ENCODE measurements around the gene ANO9.

Gene ANO9

GRCh38 chr11:420911-421321 is 20.9 kb downstream of the ANO9 start:
- H3K4me3 ChIP-seq (ENCODE audit: low read depth, low read length) = no peak overlapping the region

GRCh38 chr11:420054-420910 is 21.5 kb downstream of the ANO9 start:
- Histone ChIP-seq H3K4me3 (ENCODE audit: low read depth, low read length) (no peak overlapping the region), H3K27me3 (ENCODE audit: insufficient read depth, low read length) (peaks cover 25% of the 10 kb centered on the region), H3K36me3 (ENCODE audit: insufficient read depth, low read length) (no peaks in the 10 kb centered on the region), H3K27ac (ENCODE audit: low read depth, low read length) (no peak overlapping the region), H3K4me1 (ENCODE audit: control insufficient read depth, insufficient read depth, low read length, unreplicated experiment) (peaks cover 11% of the 10 kb centered on the region), H2AFZ (ENCODE audit: low read length, unreplicated experiment) (no peak overlapping the region), H3K79me2 (ENCODE audit: control insufficient read depth, insufficient read depth, low read length, unreplicated experiment) (no peaks in the 10 kb centered on the region)

More at GRCh38 chr11:420911-421321, 20.9 kb downstream of the ANO9 start:
- H3K27ac ChIP-seq (ENCODE audit: low read depth, low read length) = no peak overlapping the region
- no peaks in the 10 kb centered on the region for H3K79me2 ChIP-seq (ENCODE audit: control insufficient read depth, insufficient read depth, low read length, unreplicated experiment)
- no peaks in the 10 kb centered on the region for H3K36me3 ChIP-seq (ENCODE audit: insufficient read depth, low read length)
- peaks cover 6% of the 10 kb centered on the region for H3K4me1 ChIP-seq (ENCODE audit: control insufficient read depth, insufficient read depth, low read length, unreplicated experiment)
- H3K27me3 ChIP-seq (ENCODE audit: insufficient read depth, low read length) = peaks cover 26% of the 10 kb centered on the region
- H2AFZ ChIP-seq (ENCODE audit: low read length, unreplicated experiment) = no peak overlapping the region

GRCh38 chr11:419248-420005 is 22.4 kb downstream of the ANO9 start:
- H3K27me3 ChIP-seq (ENCODE audit: insufficient read depth, low read length) = peaks cover 19% of the 10 kb centered on the region
- no peaks in the 10 kb centered on the region for H3K36me3 ChIP-seq (ENCODE audit: insufficient read depth, low read length)
- no peak overlapping the region for H2AFZ ChIP-seq (ENCODE audit: low read length, unreplicated experiment)
- no peak overlapping the region for H3K27ac ChIP-seq (ENCODE audit: low read depth, low read length)
- no peak overlapping the region for H3K4me3 ChIP-seq (ENCODE audit: low read depth, low read length)
- peaks cover 18% of the 10 kb centered on the region for H3K4me1 ChIP-seq (ENCODE audit: control insufficient read depth, insufficient read depth, low read length, unreplicated experiment)
- no peaks in the 10 kb centered on the region for H3K79me2 ChIP-seq (ENCODE audit: control insufficient read depth, insufficient read depth, low read length, unreplicated experiment)

GRCh38 chr11:418343-419247 is 23.2 kb downstream of the ANO9 start:
- no peak overlapping the region for H3K27ac ChIP-seq (ENCODE audit: low read depth, low read length)
- H3K79me2 ChIP-seq (ENCODE audit: control insufficient read depth, insufficient read depth, low read length, unreplicated experiment) = no peaks in the 10 kb centered on the region
- no peak overlapping the region for H2AFZ ChIP-seq (ENCODE audit: low read length, unreplicated experiment)
- peaks cover 13% of the 10 kb centered on the region; the same call in 1 of the 2 replicates for H3K27me3 ChIP-seq (ENCODE audit: insufficient read depth, low read length)
- H3K36me3 ChIP-seq (ENCODE audit: insufficient read depth, low read length) = no peaks in the 10 kb centered on the region
- peaks cover 19% of the 10 kb centered on the region for H3K4me1 ChIP-seq (ENCODE audit: control insufficient read depth, insufficient read depth, low read length, unreplicated experiment)
- no peak overlapping the region for H3K4me3 ChIP-seq (ENCODE audit: low read depth, low read length)

- no peak overlapping the region for H3K27ac ChIP-seq (ENCODE audit: low read depth, low read length)
Measured at GRCh38 chr11:417652-418342, 24.0 kb downstream of the ANO9 start.

GRCh38 chr11:416757-417621 is 24.8 kb downstream of the ANO9 start:
- no peaks in the 10 kb centered on the region for H3K79me2 ChIP-seq (ENCODE audit: control insufficient read depth, insufficient read depth, low read length, unreplicated experiment)
- H3K36me3 ChIP-seq (ENCODE audit: insufficient read depth, low read length) = no peaks in the 10 kb centered on the region
- no peak overlapping the region for H3K27ac ChIP-seq (ENCODE audit: low read depth, low read length)
- peaks cover 13% of the 10 kb centered on the region; the same call in 1 of the 2 replicates for H3K27me3 ChIP-seq (ENCODE audit: insufficient read depth, low read length)
- H3K4me3 ChIP-seq (ENCODE audit: low read depth, low read length) = peak overlapping the region; percentile 81
- H2AFZ ChIP-seq (ENCODE audit: low read length, unreplicated experiment) = peak overlapping the region; percentile 81
- peaks cover 19% of the 10 kb centered on the region for H3K4me1 ChIP-seq (ENCODE audit: control insufficient read depth, insufficient read depth, low read length, unreplicated experiment)

More at GRCh38 chr11:417652-418342, 24.0 kb downstream of the ANO9 start:
- H3K4me1 ChIP-seq (ENCODE audit: control insufficient read depth, insufficient read depth, low read length, unreplicated experiment) = peaks cover 19% of the 10 kb centered on the region
- no peaks in the 10 kb centered on the region for H3K36me3 ChIP-seq (ENCODE audit: insufficient read depth, low read length)
- no peaks in the 10 kb centered on the region for H3K79me2 ChIP-seq (ENCODE audit: control insufficient read depth, insufficient read depth, low read length, unreplicated experiment)
- no peak overlapping the region for H2AFZ ChIP-seq (ENCODE audit: low read length, unreplicated experiment)
- H3K4me3 ChIP-seq (ENCODE audit: low read depth, low read length) = 0 out of 2 replicates have a peak overlapping the region, but pooled peaks have one; percentile 81
- peaks cover 13% of the 10 kb centered on the region; the same call in 1 of the 2 replicates for H3K27me3 ChIP-seq (ENCODE audit: insufficient read depth, low read length)

- peaks cover 13% of the 10 kb centered on the region; the same call in 1 of the 2 replicates for H3K27me3 ChIP-seq (ENCODE audit: insufficient read depth, low read length)
- H3K79me2 ChIP-seq (ENCODE audit: control insufficient read depth, insufficient read depth, low read length, unreplicated experiment) = no peaks in the 10 kb centered on the region
- no peak overlapping the region for H3K27ac ChIP-seq (ENCODE audit: low read depth, low read length)
- H2AFZ ChIP-seq (ENCODE audit: low read length, unreplicated experiment) = peak overlapping the region; percentile 81
- H3K36me3 ChIP-seq (ENCODE audit: insufficient read depth, low read length) = no peaks in the 10 kb centered on the region
- peaks cover 19% of the 10 kb centered on the region for H3K4me1 ChIP-seq (ENCODE audit: control insufficient read depth, insufficient read depth, low read length, unreplicated experiment)
- peak overlapping the region; percentile 81 for H3K4me3 ChIP-seq (ENCODE audit: low read depth, low read length)
Measured at GRCh38 chr11:416051-416756, 25.6 kb downstream of the ANO9 start.

- Histone ChIP-seq H3K4me1 (ENCODE audit: control insufficient read depth, insufficient read depth, low read length, unreplicated experiment) (peaks cover 19% of the 10 kb centered on the region), H3K27ac (ENCODE audit: low read depth, low read length) (no peak overlapping the region), H3K4me3 (ENCODE audit: low read depth, low read length) (peak overlapping the region; percentile 81; the same call in 1 of the 2 replicates), H3K79me2 (ENCODE audit: control insufficient read depth, insufficient read depth, low read length, unreplicated experiment) (no peaks in the 10 kb centered on the region), H3K36me3 (ENCODE audit: insufficient read depth, low read length) (no peaks in the 10 kb centered on the region), H3K27me3 (ENCODE audit: insufficient read depth, low read length) (peaks cover 13% of the 10 kb centered on the region; the same call in 1 of the 2 replicates), H2AFZ (ENCODE audit: low read length, unreplicated experiment) (no peak overlapping the region)
Measured at GRCh38 chr11:415640-416041, 26.2 kb downstream of the ANO9 start.

All from ACC112 (cell line).